C4-2B (cell line): ENCODE measurements around the gene CEP44.

Experiments
- H3K27ac ChIP-seq: fragments of 450-650 bp; 2 replicates; pipeline ENCODE4 v1.5.1; 2017
- CTCF ChIP-seq: fragments of 450-650 bp; conservative IDR thresholded peaks from 2 replicates; pipeline ENCODE4 v1.5.1; 2017; ENCODE audit warnings: mild to moderate bottlenecking
- ZFX ChIP-seq: fragments of 450-650 bp; IDR thresholded peaks from 2 replicates; pipeline ENCODE4 v1.6.1; 2017

Gene CEP44

GRCh38 chr4:174263445-174263736 is 20.3 kb upstream of the CEP44 start:
- no peak overlapping the region for H3K27ac ChIP-seq
- no peak for TF ChIP-seq CTCF
- no peak for TF ChIP-seq ZFX

DNA sequence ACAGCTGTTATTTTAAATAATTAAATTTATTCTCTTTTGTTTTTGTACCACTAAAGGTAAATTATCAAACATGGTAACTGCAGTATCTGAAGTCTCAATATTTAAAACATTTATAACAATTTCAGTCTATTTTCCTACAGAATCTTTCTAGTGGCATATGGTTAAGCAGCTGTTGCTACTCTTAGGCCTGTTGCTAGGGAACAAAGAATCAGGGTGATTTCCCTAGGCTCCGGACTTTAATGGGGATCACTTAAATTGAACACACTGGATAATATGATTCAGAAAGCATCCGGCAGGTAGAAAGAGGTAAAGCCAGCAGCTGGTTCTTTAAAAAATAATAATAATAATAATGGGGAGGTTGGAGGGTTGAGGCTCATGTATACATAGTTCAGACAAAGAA is 17.8 kb upstream of the CEP44 start:
- TF ChIP-seq CTCF (no peak), ZFX (no peak)
- H3K27ac ChIP-seq: no peak overlapping the region

- TF ChIP-seq CTCF (no peak), ZFX (no peak)
- H3K27ac ChIP-seq: no peak overlapping the region
These were observed 17.3 kb upstream of the CEP44 start for GRCh38 chr4:174266416-174266815.

DNA sequence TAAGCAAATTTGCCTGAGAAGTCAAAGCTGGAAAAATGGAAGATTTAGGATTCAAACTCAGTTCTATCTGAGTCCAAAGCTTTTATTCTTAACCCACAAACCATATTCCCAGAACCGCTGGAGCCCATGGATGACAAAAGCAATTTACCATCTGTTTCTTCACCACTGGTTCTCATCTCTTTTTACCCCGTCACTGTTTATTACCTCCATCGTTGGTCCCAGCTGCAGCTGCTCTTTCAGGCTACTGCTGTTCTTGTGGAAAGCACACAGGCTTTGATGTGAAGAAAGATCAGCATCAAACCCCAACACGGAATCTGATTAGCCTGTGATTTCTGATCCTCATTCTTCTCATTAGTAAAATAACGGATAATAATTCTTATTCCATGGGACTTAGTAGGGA is 9.8 kb upstream of the CEP44 start:
- H3K27ac ChIP-seq: no peak overlapping the region
- no peak for TF ChIP-seq CTCF
- TF ChIP-seq ZFX: no peak

DNA sequence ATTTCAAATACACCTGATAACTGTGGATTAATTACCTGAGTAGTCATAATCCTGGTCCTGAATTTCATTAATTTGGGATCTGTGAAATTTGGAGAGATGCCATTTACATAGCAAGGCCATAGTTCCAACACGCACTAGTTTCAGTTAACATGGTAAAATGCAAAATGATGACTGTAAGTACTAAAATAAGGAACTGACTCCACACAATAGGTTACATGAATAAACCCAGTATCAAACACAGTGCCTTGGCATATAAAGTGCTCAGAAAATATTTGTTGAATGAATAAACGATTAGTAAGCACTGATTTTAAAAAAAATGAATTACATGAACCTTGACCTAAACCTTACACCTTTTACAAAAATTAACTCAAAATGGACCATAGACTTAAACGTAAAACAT is 9.3 kb upstream of the CEP44 start:
- TF ChIP-seq CTCF (no peak), ZFX (no peak)
- no peak overlapping the region for H3K27ac ChIP-seq

DNA sequence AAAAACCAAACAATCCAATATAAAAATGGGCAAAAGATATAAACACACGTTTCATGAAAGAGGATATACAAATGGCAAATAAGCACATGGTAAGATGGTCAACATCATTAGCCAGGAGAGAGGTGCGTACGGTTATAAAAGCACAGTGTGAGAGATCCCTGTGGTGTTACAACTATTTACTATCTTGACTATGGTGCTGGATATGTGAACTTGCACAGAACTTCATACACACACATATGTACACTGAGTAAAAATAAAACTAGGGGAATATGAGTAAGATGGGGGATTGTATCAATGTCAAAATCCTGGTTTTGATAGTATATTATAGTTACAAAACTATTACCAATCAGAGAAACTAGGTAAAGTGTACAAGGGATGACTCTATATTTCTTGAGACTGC is 8.6 kb upstream of the CEP44 start:
- TF ChIP-seq CTCF (no peak), ZFX (no peak)
- H3K27ac ChIP-seq: no peak overlapping the region

- H3K27ac ChIP-seq: no peak overlapping the region
These were observed 6.3 kb upstream of the CEP44 start for GRCh38 chr4:174277433-174277832.

More at GRCh38 chr4:174277433-174277832, 6.3 kb upstream of the CEP44 start:
- no peak for TF ChIP-seq ZFX
- no peak for TF ChIP-seq CTCF
